WTC11 (cell line): ENCODE results near the gene OLFML2B. TPM values are rescaled to one million over a fixed set of nuclear protein-coding genes. Genes with fewer than 3 reads are reported as not detected.
A peak's percentile ranks its signal among the peaks of the same experiment; 100 is the strongest.

Source experiments
- ATAC-seq: fragments of 200-7000 bp; cut with Tn5 transposase; 2 replicates; pipeline ENCODE4 v1.10.0; 2021; ENCODE audit warnings: mild to moderate bottlenecking, moderate library complexity
- CTCF ChIA-PET: fragments of 300-600 bp; sonication (Branson Sonifier 250); formaldehyde crosslinking; loops from one replicate; lab custom pipeline; 2021; ENCODE audit warnings: antibody characterized with exemption; lab: Charles Lee
- POLR2A ChIA-PET: fragments of 350-600 bp; sonication (Branson Sonifier 250); formaldehyde crosslinking; loops from one replicate; lab custom pipeline; 2021; ENCODE audit warnings: antibody characterized with exemption; lab: Charles Lee
- DNase-seq: peaks from one replicate; pipeline ENCODE4 v3.0.0; 2021; ENCODE audit warnings: low spot score
- H3K27ac Mint-ChIP-seq: 2 replicates; pipeline ENCODE4 v1.8.0; 2021; ENCODE audit warnings: mixed read lengths
- H3K27me3 Mint-ChIP-seq: 2 replicates; pipeline ENCODE4 v1.8.0; 2021; ENCODE audit warnings: low read depth, mild to moderate bottlenecking, moderate library complexity, mixed read lengths
- H3K36me3 Mint-ChIP-seq: 2 replicates; pipeline ENCODE4 v1.8.0; 2021; ENCODE audit warnings: mixed read lengths
- H3K4me1 Mint-ChIP-seq: 2 replicates; pipeline ENCODE4 v1.8.0; 2022; ENCODE audit warnings: mixed read lengths
- H3K4me3 Mint-ChIP-seq: 2 replicates; pipeline ENCODE4 v1.8.0; 2021; ENCODE audit warnings: mild to moderate bottlenecking, moderate library complexity, mixed read lengths
- H3K9me3 Mint-ChIP-seq: 2 replicates; pipeline ENCODE4 v1.8.0; 2021; ENCODE audit warnings: mixed read lengths
- CBFB ChIP-seq: sonication (generic); formaldehyde crosslinking; IDR thresholded peaks from 2 replicates; pipeline ENCODE4 v1.8.1; 2022; ENCODE audit warnings: mild to moderate bottlenecking, low read depth, missing genetic modification reagents
- CTCF ChIP-seq: fragments of 200-600 bp; IDR thresholded peaks from 2 replicates; pipeline ENCODE4 v1.8.0; 2022; ENCODE audit warnings: antibody characterized with exemption
- E2F4 ChIP-seq: sonication (generic); formaldehyde crosslinking; IDR thresholded peaks from 2 replicates; pipeline ENCODE4 v1.8.1; 2022; ENCODE audit warnings: low read depth, mild to moderate bottlenecking, moderate library complexity, missing genetic modification reagents, borderline replicate concordance
- ERG ChIP-seq: fragments of 250-450 bp; sonication (Bioruptor Pico); IDR thresholded peaks from 2 replicates; pipeline ENCODE4 v1.8.0; 2021; ENCODE audit warnings: mild to moderate bottlenecking
- FOXJ3 ChIP-seq: sonication (generic); formaldehyde crosslinking; IDR thresholded peaks from 2 replicates; pipeline ENCODE4 v1.9.0; 2021; ENCODE audit warnings: missing genetic modification reagents, mild to moderate bottlenecking, borderline replicate concordance
- GTF2I ChIP-seq: fragments of 250-450 bp; sonication (Bioruptor Pico); conservative IDR thresholded peaks from 2 replicates; pipeline ENCODE4 v1.4.0; 2021; ENCODE audit warnings: mild to moderate bottlenecking
- HMGXB4 ChIP-seq: sonication (generic); formaldehyde crosslinking; IDR thresholded peaks from 2 replicates; pipeline ENCODE4 v1.8.1; 2023; ENCODE audit warnings: mild to moderate bottlenecking, moderate library complexity, missing genetic modification reagents
- IRF1 ChIP-seq: sonication (generic); formaldehyde crosslinking; IDR thresholded peaks from 2 replicates; pipeline ENCODE4 v1.8.0; 2023; ENCODE audit warnings: missing genetic modification reagents
- MXD4 ChIP-seq: fragments of 250-450 bp; sonication (Bioruptor Pico); IDR thresholded peaks from 2 replicates; pipeline ENCODE4 v1.8.0; 2021; ENCODE audit warnings: mild to moderate bottlenecking, moderate library complexity, borderline replicate concordance
- MYBL2 ChIP-seq: sonication (generic); formaldehyde crosslinking; IDR thresholded peaks from 2 replicates; pipeline ENCODE4 v1.8.1; 2023; ENCODE audit warnings: mild to moderate bottlenecking, moderate library complexity, missing genetic modification reagents
- NFE2L1 ChIP-seq: sonication (generic); formaldehyde crosslinking; IDR thresholded peaks from 2 replicates; pipeline ENCODE4 v1.8.1; 2023; ENCODE audit warnings: missing genetic modification reagents
- PREB ChIP-seq: sonication (generic); formaldehyde crosslinking; IDR thresholded peaks from 2 replicates; pipeline ENCODE4 v1.8.1; 2022; ENCODE audit warnings: mild to moderate bottlenecking, missing genetic modification reagents, moderate library complexity, borderline replicate concordance
- ZBTB21 ChIP-seq: sonication (generic); formaldehyde crosslinking; IDR thresholded peaks from 2 replicates; pipeline ENCODE4 v1.8.1; 2023; ENCODE audit warnings: mild to moderate bottlenecking, missing genetic modification reagents, borderline replicate concordance
- ZNF423 ChIP-seq: fragments of 250-450 bp; sonication (Bioruptor Pico); IDR thresholded peaks from 2 replicates; pipeline ENCODE4 v2.1.2; 2022; ENCODE audit warnings: mild to moderate bottlenecking, moderate library complexity
- ZNF532 ChIP-seq: fragments of 250-450 bp; sonication (Bioruptor Pico); IDR thresholded peaks from 2 replicates; pipeline ENCODE4 v1.9.0; 2021; ENCODE audit warnings: mild to moderate bottlenecking, borderline replicate concordance
- ZNF671 ChIP-seq: fragments of 250-450 bp; sonication (Bioruptor Pico); IDR thresholded peaks from 2 replicates; pipeline ENCODE4 v1.8.0; 2021; ENCODE audit warnings: mild to moderate bottlenecking
- total RNA-seq: library from RNA; stranded (reverse); gene quantifications from 3 replicates; pipeline ENCODE4 v1.2.3, GENCODE V29; 2021

The OLFML2B gene
- total RNA-seq, 1 experiment from 2014 or later, result 4.9 TPM

GRCh38 chr1:161943737-161944136 lies 79.9 kb downstream of the OLFML2B start (continued):
- TF ChIP-seq ZBTB21 (CRISPR knock-in tag), result no peak
- TF ChIP-seq CBFB (CRISPR knock-in tag), result no peak

GRCh38 chr1:161941726-161942436 lies 81.8 kb downstream of the OLFML2B start:
- DNase-seq (no peak), ATAC-seq (no peak)
- H3K4me3 Mint-ChIP-seq, result no peak overlapping the region
- no peaks in the 10 kb centered on the region for H3K9me3 Mint-ChIP-seq
- H3K36me3 Mint-ChIP-seq, result no peaks in the 10 kb centered on the region
- no peaks in the 10 kb centered on the region for H3K27me3 Mint-ChIP-seq
- peaks cover 14% of the 10 kb centered on the region for H3K4me1 Mint-ChIP-seq
- POLR2A ChIA-PET, result no interaction called here
- CTCF ChIA-PET, result interaction anchor here (0.5 kb wide), 1 partner anchor 566 kb away, joined by 3 read pairs; no protein-coding TSS in a partner anchor
- TF ChIP-seq ZBTB21 (CRISPR knock-in tag), result no peak
- TF ChIP-seq E2F4, result no peak
- TF ChIP-seq HMGXB4 (CRISPR knock-in tag), result no peak
- no peak for TF ChIP-seq IRF1 (CRISPR knock-in tag)
- TF ChIP-seq ZNF671 (CRISPR knock-in tag), result no peak
- TF ChIP-seq ERG (CRISPR knock-in tag), result no peak
- TF ChIP-seq MYBL2, result no peak
- no peak for TF ChIP-seq ZNF423 (CRISPR knock-in tag)
- no peak for TF ChIP-seq PREB (CRISPR knock-in tag)
- no peak for TF ChIP-seq FOXJ3 (CRISPR knock-in tag)
- no peak for TF ChIP-seq CTCF
- H3K27ac Mint-ChIP-seq, result 0 out of 2 replicates have a peak overlapping the region, but pooled peaks have one; percentile 26

GRCh38 chr1:161940866-161941591 lies 82.6 kb downstream of the OLFML2B start:
- Mint-ChIP-seq H3K4me3 (no peak overlapping the region), H3K36me3 (no peaks in the 10 kb centered on the region), H3K9me3 (no peaks in the 10 kb centered on the region), H3K4me1 (peaks cover 5% of the 10 kb centered on the region), H3K27ac (no peak overlapping the region), H3K27me3 (no peaks in the 10 kb centered on the region)
- ATAC-seq, result no peak
- ChIA-PET CTCF (interaction anchor here (0.5 kb wide), 1 partner anchor 567 kb away, joined by 3 read pairs; no protein-coding TSS in a partner anchor), POLR2A (no interaction called here)
- DNase-seq, result no peak
- TF ChIP-seq ZNF532 (CRISPR knock-in tag), result no peak
- no peak for TF ChIP-seq MXD4 (CRISPR knock-in tag)
- TF ChIP-seq PREB (CRISPR knock-in tag), result no peak
- no peak for TF ChIP-seq NFE2L1
- TF ChIP-seq GTF2I (CRISPR knock-in tag), result no peak
